GM12875 (cell line): Measurements from ENCODE around the gene GUCA2A.

Source experiments
- H3K4me3 ChIP-seq: one replicate; pipeline ENCODE4 v1.5.1; 2011; ENCODE audit warnings: low read depth, low read length, control low read depth
- CTCF ChIP-seq: IDR thresholded peaks from 2 replicates; pipeline ENCODE4 v1.5.1; 2011; ENCODE audit warnings: low read depth, mild to moderate bottlenecking, control low read depth, inconsistent platforms, low read length, moderate library complexity, borderline replicate concordance; ENCODE audit not compliant: insufficient read depth

GUCA2A gene

GRCh38 chr1:42170779-42171621 lies 6.5 kb upstream of the GUCA2A start:
- no peak overlapping the region for H3K4me3 ChIP-seq
- TF ChIP-seq CTCF = no peak

- TF ChIP-seq CTCF = no peak
- no peak overlapping the region for H3K4me3 ChIP-seq
These were observed 4.2 kb upstream of the GUCA2A start for GRCh38 chr1:42168763-42169162.

- no peak for TF ChIP-seq CTCF
- no peak overlapping the region for H3K4me3 ChIP-seq
These were observed 3.8 kb upstream of the GUCA2A start for GRCh38 chr1:42168391-42168670.

- no peak for TF ChIP-seq CTCF
- no peak overlapping the region for H3K4me3 ChIP-seq
These were observed 3.3 kb upstream of the GUCA2A start for GRCh38 chr1:42167611-42168390.

GRCh38 chr1:42165511-42166210 lies 1.1 kb upstream of the GUCA2A start:
- no peak for TF ChIP-seq CTCF
- no peak overlapping the region for H3K4me3 ChIP-seq

- H3K4me3 ChIP-seq = no peak overlapping the region
- no peak for TF ChIP-seq CTCF
These were observed 725 bp downstream of the GUCA2A start for GRCh38 chr1:42163536-42164503.
